GM12892 (cell line): ENCODE measurements around the gene ABCC2.

ENCODE experiments used
- POLR2A ChIP-seq: IDR thresholded peaks from 2 replicates; pipeline ENCODE4 v1.6.1; 2011; ENCODE audit warnings: low read depth, low read length, control low read depth
- POLR2AphosphoS5 ChIP-seq: IDR thresholded peaks from 2 replicates; pipeline ENCODE4 v1.6.1; 2011; ENCODE audit warnings: low read depth, low read length, control low read depth
- TAF1 ChIP-seq: IDR thresholded peaks from 2 replicates; pipeline ENCODE4 v1.6.1; 2011; ENCODE audit warnings: low read depth, mild to moderate bottlenecking, control low read depth, low read length, borderline replicate concordance

- TF ChIP-seq POLR2AphosphoS5, result no peak
- no peak for TF ChIP-seq POLR2A
- TF ChIP-seq TAF1, result no peak
These were observed 1.7 kb downstream of the ABCC2 start for GRCh38 chr10:99784016-99784726.
